ENCODE results near the gene FAM120B. TPM values are rescaled to one million over a fixed set of nuclear protein-coding genes. Genes with fewer than 3 reads are reported as not detected.
A peak's percentile ranks its signal among the peaks of the same experiment; 100 is the strongest.

Gene FAM120B
- total and polyA plus RNA-seq, 2 experiments from 2014 or later: 7.2 to 16.7 TPM

GRCh38 chr6:170288091-170288631 lies 18.4 kb upstream of the FAM120B start:
- peaks cover 72% of the 10 kb centered on the region for H3K27me3 Mint-ChIP-seq (ENCODE audit: insufficient read depth, low read depth, poor library complexity)
- H3K9me3 Mint-ChIP-seq: peaks cover 8% of the 10 kb centered on the region
- peak overlapping the region; percentile 69 for H3K4me3 Mint-ChIP-seq
- Histone ChIP-seq H3K4me3 (peak overlapping the region; percentile 78), H3K36me3 (ENCODE audit: insufficient read depth) (no peaks in the 10 kb centered on the region), H3K4me1 (ENCODE audit: insufficient read depth) (peaks cover 27% of the 10 kb centered on the region), H3F3A (replicated peaks; ENCODE audit: low read depth) (peaks cover 15% of the 10 kb centered on the region; the same call in 1 of the 2 replicates), H4K20me1 (replicated peaks; ENCODE audit: insufficient read depth) (no peaks in the 10 kb centered on the region; the same call in 1 of the 2 replicates), H3K79me2 (replicated peaks; ENCODE audit: insufficient read depth) (no peaks in the 10 kb centered on the region), H2AFZ (no peak overlapping the region), H3K9me2 (ENCODE audit: insufficient read depth) (no peaks in the 10 kb centered on the region), H3K27ac (ENCODE audit: low read depth) (no peak overlapping the region), H3K27me3 (ENCODE audit: insufficient read depth) (peaks cover 69% of the 10 kb centered on the region), H3K4me2 (peak overlapping the region; percentile 93)
- peaks cover 14% of the 10 kb centered on the region for H3K36me3 Mint-ChIP-seq (ENCODE audit: low read depth)
- H3K27ac Mint-ChIP-seq: no peak overlapping the region
- ATAC-seq: no peak
- no peak for DNase-seq (ENCODE audit: low spot score)
- H3K4me1 Mint-ChIP-seq: peaks cover 46% of the 10 kb centered on the region
- TF ChIP-seq EZH2 (IDR thresholded peaks at IDR 0.05; ENCODE audit: low read depth, unreplicated experiment) (no peak), ETS1 (IDR thresholded peaks at IDR 0.05) (no peak), ZNF331 (CRISPR knock-in tag; IDR thresholded peaks at IDR 0.05; ENCODE audit: low read depth) (no peak), JUNB (IDR thresholded peaks at IDR 0.05; ENCODE audit: unreplicated experiment) (no peak), CTCF (conservative IDR thresholded peaks at IDR 0.05; ENCODE audit: low read depth in 2 of 2) (no peak), POLR2AphosphoS5 (IDR thresholded peaks at IDR 0.05; ENCODE audit: low read depth) (no peak), REST (IDR thresholded peaks at IDR 0.05; ENCODE audit: unreplicated experiment) (no peak), ZNF462 (CRISPR knock-in tag; IDR thresholded peaks at IDR 0.05) (no peak)

Measured in GM23338 (cell line).